Stimulated activated CD4-positive, alpha-beta T cell treated with anti-CD3 and anti-CD28 coated beads, Interleukin-15, amount 100 ng/mL, for 1 hour (primary cell): ENCODE results near the gene SUN3.

Experiments
- DNase-seq, 2 donors: peaks; one replicate each; pipeline ENCODE4 v3.0.0-alpha.2; 2020; ENCODE audit warnings: low read depth in 1 of 2, low spot score in 1 of 2

The SUN3 gene

DNA sequence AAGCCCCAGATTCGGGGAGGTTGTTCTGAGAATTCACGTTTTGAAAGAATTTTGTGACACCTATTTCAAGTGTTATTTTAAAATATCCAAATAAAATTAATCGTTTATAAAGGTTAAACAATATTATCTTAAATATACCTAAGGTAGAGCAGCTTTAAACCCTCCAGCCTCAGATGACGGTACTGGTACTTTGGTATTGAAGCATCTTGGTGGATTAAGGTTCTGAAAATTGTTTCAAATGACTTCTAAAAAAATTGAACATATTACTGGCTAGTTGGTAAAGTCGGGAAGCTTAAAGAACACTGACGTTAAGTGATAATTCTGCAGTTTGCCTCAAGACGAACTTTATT is 49.1 kb downstream of the SUN3 start:
- DNase-seq: no peak

DNA sequence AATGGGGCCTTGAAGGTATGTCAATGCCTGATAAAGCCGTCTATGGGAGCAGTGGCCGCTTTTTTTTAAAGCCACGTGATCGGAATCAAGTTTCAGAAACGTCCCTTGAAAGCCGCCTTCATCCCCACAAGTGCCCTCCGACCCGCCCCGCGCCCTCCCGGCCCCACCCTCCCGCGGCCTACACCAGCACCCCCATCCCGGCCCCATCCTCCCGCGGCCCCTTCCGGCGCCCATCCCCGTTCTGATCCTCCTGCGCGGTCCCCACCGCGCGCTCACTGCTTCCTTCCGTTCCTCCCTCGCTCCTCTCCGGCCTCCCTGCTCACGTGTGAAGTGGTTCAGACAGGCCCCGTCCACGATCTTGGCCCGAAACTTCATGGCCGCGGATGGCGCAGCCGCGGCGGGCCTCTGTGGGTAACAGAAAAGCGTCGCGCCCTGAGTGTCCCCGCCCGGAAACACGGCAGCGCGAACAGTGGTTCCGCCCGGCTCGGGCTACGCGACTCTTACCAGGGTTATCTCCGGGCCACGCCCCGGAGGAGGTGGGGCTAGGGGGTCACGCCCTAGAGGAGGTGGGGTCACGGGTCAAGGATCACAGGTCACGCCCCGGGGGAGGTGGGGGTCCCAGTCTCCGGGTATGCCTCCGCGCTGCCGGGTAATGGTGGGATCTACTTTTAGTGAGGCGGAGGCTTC is 49.6 kb downstream of the SUN3 start, which contains the start of gene HUS1:
Gene HUS1 (minus strand): TSS at position 471 of the 687 bp plus-strand sequence. CDS start 96 bp downstream, at position 375.
- peak; percentile 89 to 91 for DNase-seq

DNA sequence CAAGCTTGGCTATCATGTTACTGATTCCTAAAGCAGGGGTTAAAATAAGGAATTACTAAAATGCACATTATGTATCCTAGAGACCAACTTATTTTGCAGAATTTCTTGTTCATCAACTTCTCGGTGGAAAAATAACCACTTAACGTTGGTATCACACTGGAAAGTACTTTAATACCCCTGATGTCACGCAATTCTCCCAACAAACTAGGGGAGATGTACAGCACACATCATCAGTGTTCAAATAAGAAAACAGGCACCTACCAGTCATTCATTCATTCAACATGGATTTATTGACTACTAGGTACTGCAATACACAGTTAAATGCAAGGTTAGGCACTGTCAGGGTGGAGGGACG is 50.1 kb downstream of the SUN3 start:
- DNase-seq: no peak

DNA sequence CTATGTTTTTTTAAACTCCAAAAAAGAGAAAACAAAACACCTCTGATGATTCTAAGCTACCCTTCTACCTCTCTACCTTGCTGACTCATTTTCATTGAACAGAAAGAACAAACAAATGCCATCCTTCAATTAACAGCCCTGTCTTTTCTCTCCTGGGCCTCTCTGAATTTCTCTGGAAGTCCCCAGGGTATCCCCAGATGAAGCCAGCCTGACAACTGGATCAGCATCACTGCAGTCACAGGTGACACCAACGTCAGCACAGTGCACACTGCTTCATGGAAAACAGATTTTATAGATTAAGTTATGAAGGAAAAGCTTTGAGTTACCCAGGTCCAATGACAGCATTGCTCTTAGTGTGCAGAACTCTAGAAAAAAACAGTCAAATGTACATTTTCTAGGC is 55.2 kb downstream of the SUN3 start:
- DNase-seq: no peak

DNA sequence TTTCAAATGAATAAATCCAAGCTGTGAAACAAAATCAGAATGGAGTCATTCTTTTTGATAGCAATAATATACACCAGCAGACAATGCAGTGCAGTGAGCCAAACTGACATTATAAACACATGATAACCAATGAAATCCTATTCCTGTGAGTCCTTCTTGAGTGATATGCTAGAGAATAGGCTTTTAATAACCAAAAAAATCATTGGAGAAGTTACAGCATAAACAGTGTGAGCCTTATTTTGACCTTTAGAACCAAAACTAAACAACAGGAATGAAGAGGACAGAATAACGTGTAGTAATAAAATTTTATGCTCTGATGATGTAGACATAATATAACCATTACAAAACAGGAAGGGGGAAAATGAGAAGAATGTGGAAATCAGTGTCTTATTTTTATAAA is 58.1 kb downstream of the SUN3 start:
- DNase-seq: no peak

DNA sequence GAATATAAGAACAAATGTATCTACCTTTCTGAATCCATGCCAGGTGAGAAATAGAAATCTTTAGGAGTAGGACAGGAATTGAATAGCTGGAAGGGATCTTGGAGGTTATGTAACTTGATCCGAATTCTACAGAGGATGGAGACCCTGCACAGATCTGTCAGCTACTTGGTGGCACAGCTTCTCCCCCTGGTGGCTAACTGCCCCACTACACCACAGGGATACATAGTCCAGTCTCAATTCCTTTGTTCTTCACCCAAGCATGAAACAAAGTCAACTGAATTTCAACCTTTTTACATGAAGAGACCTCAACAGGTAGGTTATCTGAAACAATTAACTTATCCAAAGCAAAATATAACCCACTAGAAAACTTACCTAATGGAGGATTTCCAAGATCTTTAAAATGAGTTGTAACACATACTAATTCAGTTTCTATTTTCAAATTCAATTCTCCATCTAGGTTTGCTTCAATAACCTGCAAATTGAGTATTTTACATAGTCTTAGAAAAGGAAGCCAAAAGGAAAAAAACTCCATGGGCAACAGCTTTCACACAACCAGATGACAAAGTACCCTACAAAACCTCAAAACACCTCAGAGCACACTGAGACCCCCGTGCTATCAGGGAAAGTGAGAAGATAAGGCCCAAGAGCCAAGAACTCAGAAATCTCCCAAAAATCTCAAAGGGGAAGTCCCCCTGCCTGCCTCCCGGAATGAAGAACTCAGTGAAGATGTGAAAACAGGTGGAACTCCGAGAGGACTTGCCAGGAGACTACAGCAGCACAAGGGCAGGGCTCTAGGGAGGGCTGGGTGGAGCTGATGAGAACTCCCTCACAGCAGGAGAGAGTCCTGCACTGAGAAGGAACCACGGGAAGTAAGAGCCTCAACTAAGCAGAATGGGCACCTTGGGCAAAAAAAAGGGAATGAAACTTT is 59.8 kb downstream of the SUN3 start:
- DNase-seq: peak in 1 of 2 donors; percentile 33

DNA sequence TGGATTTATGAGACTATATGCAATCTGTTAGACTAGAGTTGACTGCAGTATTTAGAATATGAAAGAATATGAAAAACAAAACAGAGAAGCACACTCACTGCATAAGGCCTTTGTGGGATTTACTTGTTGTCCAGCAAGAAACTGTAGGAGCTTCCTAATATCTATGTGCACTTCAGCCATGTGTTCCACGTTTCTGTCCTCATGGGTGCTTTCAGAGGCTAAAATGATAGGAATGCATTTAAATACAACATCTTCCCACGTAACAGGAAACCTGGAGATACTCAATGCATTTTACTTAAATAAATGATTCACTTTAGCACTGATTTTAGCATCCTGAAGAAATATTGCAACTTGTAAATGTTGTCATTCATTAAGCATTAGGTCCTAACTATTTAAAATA is 61.2 kb downstream of the SUN3 start:
- DNase-seq: no peak

DNA sequence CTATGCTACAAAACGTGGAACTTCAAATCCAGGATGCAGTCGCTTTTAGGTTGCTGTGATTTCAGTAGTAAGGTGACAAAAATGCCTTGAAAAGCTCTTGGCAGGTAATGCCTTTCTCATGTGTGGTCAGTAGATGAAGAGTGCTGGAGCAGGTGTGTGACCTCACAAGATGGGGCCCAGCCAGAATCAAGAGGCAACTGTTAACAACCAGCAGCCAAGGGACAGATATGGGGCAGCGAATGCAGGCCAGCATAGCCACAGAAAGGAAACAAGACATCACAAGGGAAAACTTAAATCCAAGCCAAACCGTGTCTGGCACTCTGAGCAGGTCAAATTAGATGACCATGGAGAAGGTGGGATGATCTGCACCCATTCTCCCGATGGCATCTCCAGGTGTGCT is 61.8 kb downstream of the SUN3 start:
- no peak for DNase-seq

DNA sequence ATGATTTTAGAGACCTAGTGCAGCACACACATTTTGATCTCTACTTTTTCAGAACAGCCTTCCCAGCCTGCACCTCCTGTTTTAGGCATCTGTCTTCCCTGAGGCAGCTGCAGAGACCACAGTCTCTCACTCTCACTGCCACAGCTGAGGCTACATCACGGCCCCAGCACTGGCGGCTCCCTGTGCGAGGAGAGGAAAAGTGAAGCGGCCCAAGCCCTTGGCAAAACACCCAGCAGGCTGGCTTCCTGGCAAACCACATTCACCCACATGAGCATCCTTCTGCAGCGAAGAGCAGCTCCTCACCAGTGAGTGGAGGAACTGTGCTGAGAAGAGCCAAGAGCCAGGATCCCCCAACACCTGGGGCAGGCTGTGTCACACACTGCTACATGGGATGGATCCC is 63.5 kb downstream of the SUN3 start:
- DNase-seq: no peak

DNA sequence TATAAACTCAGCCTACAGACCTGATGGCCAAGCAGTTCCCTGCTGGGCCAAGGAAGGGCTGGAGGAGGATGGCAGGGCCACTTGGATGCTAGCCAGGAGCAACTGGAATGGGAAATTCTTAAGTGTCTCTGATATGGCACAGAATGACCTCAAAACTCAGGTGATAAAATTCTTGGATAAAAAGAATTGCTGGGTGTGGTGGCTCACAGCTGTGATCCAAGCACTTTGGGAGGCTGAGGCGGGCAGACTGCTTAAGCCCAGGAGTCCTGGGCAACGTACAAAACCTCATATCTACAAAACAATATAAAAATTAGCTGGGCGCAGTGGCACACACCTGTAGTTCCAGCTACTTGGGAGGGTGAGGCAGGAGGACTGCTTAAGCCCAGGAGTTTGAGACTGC is 66.6 kb downstream of the SUN3 start:
- DNase-seq: no peak

DNA sequence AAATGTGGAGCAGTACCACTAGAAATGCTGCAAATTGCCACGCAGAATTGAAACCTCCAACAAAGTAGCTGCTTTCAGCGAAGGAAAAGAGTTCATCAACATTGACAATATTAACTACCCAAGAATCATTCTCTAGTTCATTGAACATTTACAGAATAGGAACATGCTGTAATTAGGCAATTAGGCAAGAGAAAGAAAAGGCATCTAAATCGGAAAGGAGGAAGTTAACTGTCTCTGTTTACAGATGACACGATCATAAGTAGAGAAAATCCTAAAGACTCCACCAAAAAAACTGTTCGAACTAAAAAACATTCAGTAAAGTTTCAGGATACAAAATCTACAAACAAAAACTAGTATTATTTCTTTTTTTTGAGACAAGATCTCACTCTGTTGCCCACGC is 71.8 kb downstream of the SUN3 start:
- DNase-seq: no peak

DNA sequence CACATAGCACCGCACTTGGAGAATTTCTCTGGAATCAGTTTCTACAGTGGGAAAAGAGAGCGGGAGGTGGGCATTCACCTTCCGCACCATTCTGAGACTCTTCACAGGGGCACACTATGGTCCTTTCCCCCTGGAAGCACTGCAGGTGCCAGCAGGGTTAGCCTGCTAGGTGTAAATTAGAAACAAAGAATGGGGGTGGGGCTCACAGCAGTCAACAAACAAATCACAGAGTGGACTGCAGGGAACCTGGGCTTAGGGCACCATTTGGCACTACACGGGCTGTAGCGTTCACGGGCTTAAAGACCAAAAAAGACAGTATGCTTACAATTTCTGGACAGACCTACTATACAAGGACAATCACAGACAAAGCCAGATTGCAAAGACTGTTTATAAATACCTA is 72.7 kb downstream of the SUN3 start:
- DNase-seq: no peak

DNA sequence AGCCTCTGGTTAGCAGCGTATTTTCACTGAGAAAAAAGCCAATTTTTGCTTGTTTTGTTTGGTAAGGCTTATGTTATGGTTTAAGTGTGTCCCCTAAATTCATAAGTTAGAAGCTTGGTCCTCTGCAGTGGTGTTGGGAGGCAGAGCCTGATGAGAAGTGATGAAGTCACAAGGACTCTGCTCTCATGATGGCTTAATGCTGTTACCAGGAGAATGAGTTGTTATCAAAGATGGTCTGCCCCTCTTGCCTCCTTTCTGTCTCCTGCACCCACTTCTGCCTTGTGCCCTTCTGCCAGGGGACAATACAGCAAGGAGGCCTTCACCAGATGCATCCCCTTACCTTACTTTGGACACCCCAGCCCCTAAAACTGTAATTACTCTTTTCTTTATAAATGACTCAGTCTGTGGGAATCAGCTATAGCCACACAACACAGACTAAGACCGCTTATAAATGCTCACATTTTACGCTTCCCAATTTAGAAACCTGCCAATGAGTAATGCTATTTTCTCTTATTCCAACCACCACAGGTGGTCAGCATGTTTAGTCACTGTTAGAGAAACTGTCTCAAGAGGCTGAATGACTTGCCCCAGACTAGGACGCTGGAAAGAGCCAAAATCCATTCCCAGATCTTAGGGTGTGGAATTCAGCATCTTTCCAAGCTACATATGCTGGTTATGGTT is 74.5 kb downstream of the SUN3 start:
- no peak for DNase-seq

DNA sequence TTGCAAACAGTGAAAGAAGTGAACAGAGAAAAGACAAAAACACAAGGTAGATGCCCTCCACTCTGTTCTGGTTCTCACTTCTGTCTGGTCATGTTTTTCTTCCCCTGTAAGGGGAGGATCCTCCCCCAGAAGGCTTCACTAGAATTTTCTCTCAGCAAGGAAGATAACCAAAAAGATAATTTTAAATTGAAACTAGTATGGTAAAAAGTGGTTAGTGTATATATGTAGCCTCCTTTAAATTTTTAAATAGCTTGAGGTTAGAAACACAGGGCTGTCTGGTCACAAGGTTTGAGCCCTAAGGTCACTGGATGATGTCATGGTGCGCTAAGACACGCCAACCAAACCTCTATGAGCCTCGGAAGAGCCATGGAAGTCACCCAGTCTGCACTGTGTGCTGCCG is 75.1 kb downstream of the SUN3 start:
- DNase-seq: no peak

DNA sequence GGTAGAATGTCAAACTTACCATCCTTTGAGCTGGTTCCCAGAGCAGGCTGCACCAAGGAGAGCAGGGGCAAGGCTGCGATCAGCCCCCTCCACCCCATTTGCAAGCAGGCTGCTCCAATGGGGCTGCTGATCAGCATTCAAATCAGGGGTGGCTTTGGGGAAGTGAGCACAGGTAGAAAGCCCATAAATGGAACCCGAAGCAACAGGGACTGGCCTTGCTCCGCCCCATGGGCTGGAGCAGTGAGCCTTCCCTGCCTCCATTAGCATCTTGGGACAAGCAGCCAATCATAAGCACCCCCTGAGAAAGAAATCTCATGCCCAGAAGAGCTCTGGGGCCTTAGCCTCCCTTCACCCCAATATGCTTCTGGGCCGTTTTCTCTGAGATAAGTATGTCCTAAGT is 76.7 kb downstream of the SUN3 start:
- no peak for DNase-seq

DNA sequence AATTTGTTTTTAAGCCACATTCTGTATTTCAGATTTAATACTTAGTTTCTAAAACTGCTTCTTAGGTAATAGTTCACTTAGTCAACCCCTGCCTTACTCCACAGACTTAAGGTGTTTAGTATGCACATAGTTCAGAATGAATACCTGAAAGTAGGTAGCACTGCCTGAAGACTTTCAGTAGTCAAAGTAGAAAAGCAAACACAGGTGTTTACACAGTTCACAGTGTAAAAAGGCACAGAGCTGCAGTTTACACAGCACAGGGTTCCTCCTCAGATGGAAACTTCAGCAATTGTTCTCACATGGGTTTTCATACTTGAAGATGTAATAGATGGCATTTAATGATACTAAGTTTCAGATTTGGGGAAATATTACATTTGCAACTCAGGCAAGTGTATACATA is 77.5 kb downstream of the SUN3 start:
- no peak for DNase-seq

DNA sequence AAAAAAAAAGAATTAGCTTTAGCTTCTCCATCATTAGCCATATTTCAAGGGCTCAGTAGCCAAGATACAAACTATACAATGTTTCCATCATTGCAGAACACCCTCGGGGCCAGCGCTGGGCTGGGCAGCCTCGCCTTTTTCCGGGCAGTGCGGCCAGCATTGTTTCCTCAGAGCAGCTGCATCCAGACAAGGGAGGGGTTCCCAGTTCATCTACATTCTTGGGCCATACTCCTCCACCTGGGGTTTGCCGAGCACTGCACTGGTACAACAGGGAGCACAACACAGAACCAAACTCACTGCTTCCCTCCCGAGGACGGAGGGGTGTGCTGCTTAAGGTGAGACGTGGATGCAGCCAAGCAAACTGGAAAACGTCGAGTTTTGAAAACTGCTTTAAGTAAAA is 78.2 kb downstream of the SUN3 start:
- no peak for DNase-seq

DNA sequence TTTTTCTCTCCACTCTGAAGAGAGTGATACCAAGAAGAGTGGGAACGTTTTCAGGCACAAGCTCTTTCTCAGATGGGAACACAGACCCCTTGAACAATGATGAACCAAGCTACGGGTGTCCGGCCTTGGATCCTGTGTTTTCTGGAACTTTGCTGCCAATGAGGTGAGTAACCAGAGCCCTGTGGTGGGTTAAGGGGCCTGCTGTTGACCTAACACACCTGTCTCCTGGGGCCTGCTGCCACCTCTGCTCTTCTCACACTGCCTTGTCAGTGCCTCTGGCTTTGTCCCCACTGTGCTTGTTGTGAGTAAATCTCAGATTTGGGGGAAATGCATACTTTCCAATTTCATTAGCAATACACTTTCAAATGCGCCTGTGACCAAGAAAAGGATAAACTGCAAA is 79.2 kb downstream of the SUN3 start:
- DNase-seq: no peak

DNA sequence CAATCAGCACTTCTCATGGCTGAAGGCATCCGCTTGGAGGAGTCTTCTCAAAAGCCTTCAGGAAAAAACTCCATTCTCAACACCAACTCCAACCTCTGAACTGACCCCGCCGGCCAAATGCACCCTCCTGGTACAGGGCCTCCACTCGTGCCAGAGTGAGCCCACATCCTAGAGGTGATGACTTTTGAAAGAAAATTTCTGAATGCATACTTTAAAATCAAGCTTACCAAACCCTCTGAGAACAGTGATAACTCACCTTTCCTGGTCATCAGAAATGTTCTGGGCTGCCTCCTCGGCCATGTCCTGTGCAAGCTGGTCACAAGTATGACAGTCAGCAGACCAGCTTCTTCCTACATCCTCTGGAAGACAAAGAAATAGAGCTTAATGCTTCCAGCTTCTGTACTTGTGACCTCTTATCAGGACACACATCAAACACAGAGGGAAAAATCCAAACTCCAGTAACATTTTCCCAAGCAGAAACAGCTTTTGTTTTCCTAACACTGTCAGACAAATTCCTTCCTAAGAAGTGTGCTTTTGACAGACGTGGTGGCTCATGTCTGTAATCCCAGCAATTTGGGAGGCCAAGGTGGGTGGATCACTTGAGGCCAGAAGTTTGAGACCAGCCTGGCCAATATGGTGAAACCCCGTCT is 80.6 kb downstream of the SUN3 start, which contains the start of gene PKD1L1:
Gene PKD1L1 (minus strand): TSS at position 326 of the 650 bp plus-strand sequence. CDS start 26 bp downstream, at position 300.
- DNase-seq: no peak

DNA sequence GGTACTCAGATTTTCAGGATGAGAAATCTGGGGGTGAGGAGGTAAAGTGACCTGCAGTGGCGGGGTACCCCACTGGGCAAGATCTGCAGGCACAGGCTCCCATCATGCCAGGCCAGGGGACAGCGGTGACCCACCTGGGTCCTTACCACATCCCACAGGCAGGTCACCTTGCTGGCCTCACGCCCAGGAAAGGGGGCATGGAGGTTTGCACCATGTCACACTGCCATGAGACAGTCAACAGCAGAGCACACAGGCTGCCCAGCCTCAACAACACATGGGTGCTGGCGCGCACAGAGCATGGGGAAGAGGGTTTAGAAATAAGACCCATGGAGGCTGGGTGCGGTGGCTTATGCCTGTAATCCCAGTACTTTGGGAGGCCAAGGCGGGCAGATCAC is 81.6 kb downstream of the SUN3 start:
- no peak for DNase-seq

DNA sequence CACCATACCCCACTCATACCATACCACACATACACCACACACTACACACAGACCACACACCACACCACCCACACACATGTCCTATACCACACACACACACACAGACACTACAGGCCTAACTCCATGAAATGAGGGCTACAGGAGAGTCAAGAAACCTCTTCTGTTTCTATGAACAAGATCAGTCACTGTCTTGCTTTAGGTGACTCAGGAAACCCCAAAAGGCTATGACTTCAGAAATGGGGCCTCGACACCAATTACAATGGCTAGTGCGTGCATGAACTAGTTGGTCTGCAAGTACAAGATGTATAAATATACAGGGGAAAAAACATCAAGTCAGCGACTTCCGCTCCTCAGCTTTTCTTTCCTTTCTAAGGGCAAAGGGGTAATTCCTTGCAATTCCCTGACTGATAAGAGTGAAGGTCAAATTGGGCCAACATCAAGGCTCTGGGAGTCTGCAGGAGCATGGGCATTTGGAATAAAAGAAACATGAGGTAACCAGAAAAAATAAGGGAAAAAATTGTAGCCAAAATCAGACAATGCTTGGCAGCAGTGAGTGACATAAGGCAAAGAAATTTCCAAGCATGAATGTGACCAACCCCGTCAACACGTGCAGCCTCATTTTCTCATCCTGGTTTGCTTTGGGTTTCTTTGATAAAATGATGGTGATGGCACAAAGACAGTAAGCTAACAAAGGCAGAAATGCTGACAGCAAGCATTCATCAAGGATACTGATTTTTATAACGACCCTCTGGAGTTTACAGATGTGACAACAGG is 82.1 kb downstream of the SUN3 start:
- no peak for DNase-seq
